Measurements from ENCODE around the gene SHROOM2.

- no peak for TF ChIP-seq POLR2A (IDR thresholded peaks at IDR 0.05; ENCODE audit: low read depth, low read length)
- no peak for TF ChIP-seq POLR2AphosphoS5 (IDR thresholded peaks at IDR 0.05; ENCODE audit: low read depth, low read length)
Observed at GRCh38 chrX:9947131-9947794, 161.0 kb downstream of the SHROOM2 start.
